Sigmoid colon (tissue), 4 donors: ENCODE data around the gene MBP.

ENCODE experiments used
- POLR2AphosphoS5 ChIP-seq, 4 donors: sonication (generic); formaldehyde crosslinking; IDR thresholded peaks; one replicate each; pipeline ENCODE4 v1.6.1; 2017; ENCODE audit warnings: antibody characterized with exemption in 4 of 4
- TF ChIP-seq, protein P1 (sequence below), 4 experiments: fragments of 450-650 bp in 3 of 4; fragments of 200-600 bp in 1 of 4; IDR thresholded peaks; one replicate each; pipeline ENCODE4 v1.5.1; 2016 to 2019; ENCODE audit warnings: antibody characterized with exemption in 4 of 4, mild to moderate bottlenecking in 3 of 4, moderate library complexity in 2 of 4

GRCh38 chr18:77066689-77067088, 65.9 kb downstream of the MBP start:
- TF ChIP-seq, protein P1, sequence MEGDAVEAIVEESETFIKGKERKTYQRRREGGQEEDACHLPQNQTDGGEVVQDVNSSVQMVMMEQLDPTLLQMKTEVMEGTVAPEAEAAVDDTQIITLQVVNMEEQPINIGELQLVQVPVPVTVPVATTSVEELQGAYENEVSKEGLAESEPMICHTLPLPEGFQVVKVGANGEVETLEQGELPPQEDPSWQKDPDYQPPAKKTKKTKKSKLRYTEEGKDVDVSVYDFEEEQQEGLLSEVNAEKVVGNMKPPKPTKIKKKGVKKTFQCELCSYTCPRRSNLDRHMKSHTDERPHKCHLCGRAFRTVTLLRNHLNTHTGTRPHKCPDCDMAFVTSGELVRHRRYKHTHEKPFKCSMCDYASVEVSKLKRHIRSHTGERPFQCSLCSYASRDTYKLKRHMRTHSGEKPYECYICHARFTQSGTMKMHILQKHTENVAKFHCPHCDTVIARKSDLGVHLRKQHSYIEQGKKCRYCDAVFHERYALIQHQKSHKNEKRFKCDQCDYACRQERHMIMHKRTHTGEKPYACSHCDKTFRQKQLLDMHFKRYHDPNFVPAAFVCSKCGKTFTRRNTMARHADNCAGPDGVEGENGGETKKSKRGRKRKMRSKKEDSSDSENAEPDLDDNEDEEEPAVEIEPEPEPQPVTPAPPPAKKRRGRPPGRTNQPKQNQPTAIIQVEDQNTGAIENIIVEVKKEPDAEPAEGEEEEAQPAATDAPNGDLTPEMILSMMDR (IDR thresholded peaks at IDR 0.05), result no peak
- TF ChIP-seq POLR2AphosphoS5 (IDR thresholded peaks at IDR 0.05), result no peak
